K562 (cell line): ENCODE measurements around the gene MCAM. TPM values are rescaled to one million over a fixed set of nuclear protein-coding genes. Genes with fewer than 3 reads are reported as not detected.
A peak's percentile ranks its signal among the peaks of the same experiment; 100 is the strongest.

Experiments
- BMI1 ChIP-seq: fragments of 150-350 bp; IDR thresholded peaks from 2 replicates; pipeline ENCODE4 v1.6.1; 2014; ENCODE audit warnings: low read length
- KAT7 ChIP-seq: sonication (generic); formaldehyde crosslinking; IDR thresholded peaks from 2 replicates; pipeline ENCODE4 v1.8.0; 2022; ENCODE audit warnings: missing genetic modification reagents, mild to moderate bottlenecking, borderline replicate concordance
- KDM5B ChIP-seq: fragments of 200-600 bp; sonication (generic); IDR thresholded peaks from 2 replicates; pipeline ENCODE4 v1.6.1; 2012; ENCODE audit warnings: low read depth, mild to moderate bottlenecking, moderate library complexity, low read length, control low read depth, inconsistent platforms; ENCODE audit not compliant: insufficient replicate concordance
- NONO ChIP-seq, 2 experiments: fragments of 200-400 bp in 1 of 2; fragments of 450-650 bp in 1 of 2; formaldehyde crosslinking in 1 of 2; IDR thresholded peaks; 2 replicates each; pipeline ENCODE4 v1.6.1; 2017; ENCODE audit warnings: low read depth in 2 of 2, mild to moderate bottlenecking in 2 of 2, moderate library complexity in 2 of 2, low read length in 1 of 2
- POLR2G ChIP-seq: fragments of 200-400 bp; formaldehyde crosslinking; IDR thresholded peaks from 2 replicates; pipeline ENCODE4 v1.6.1; 2017; ENCODE audit warnings: low read depth, mild to moderate bottlenecking, antibody characterized with exemption, low read length, moderate library complexity
- SIN3A ChIP-seq, 2 experiments: fragments of 150-350 bp in 1 of 2; IDR thresholded peaks; 2 replicates each; pipeline ENCODE4 v1.6.1; 2011 to 2016; ENCODE audit warnings: borderline replicate concordance in 2 of 2, low read depth in 2 of 2, low read length in 2 of 2, mild to moderate bottlenecking in 2 of 2, moderate library complexity in 2 of 2; ENCODE audit not compliant: control insufficient read depth in 1 of 2
- SUPT5H ChIP-seq: fragments of 450-650 bp; IDR thresholded peaks from 2 replicates; pipeline ENCODE4 v1.6.1; 2016
- ZNF444 ChIP-seq: fragments of 250-450 bp; sonication (Bioruptor Pico); IDR thresholded peaks from 2 replicates; pipeline ENCODE4 v1.4.0; 2020; ENCODE audit warnings: mild to moderate bottlenecking, moderate library complexity
- polyA plus RNA-seq, 8 experiments: library from polyadenylated mRNA; depleted of rRNA in 4 of 8; stranded (reverse) in 5 of 8; unstranded in 3 of 8; fragments of >200 nt; fragmentation: Nextera tagmentation in 2 of 8; fragmentation: Illumina TruSeq in 1 of 8; extraction: Ambion mirVana in 2 of 8; extraction: Trizol in 1 of 8; gene quantifications; 2 replicates each; pipeline versions ENCODE4 v1.2.1 to v1.2.3, GENCODE V29; 2011 to 2014; ENCODE audit warnings: inconsistent platforms in 1 of 8, missing spikeins in 1 of 8
- total RNA-seq, 7 experiments: library from RNA; depleted of rRNA in 6 of 7; stranded (reverse); fragments of >200 nt in 6 of 7; fragmentation: Illumina TruSeq in 2 of 7; extraction: Trizol in 2 of 7; gene quantifications; 2 replicates each; pipeline versions ENCODE4 v1.2.1 to v1.2.3, GENCODE V29; 2011 to 2021; ENCODE audit warnings: low replicate concordance in 1 of 7
- TF ChIP-seq, protein P1 (sequence below): sonication (generic); formaldehyde crosslinking; IDR thresholded peaks from 2 replicates; pipeline ENCODE4 v1.9.0; 2022; ENCODE audit warnings: mild to moderate bottlenecking, missing genetic modification reagents

Gene MCAM
- total and polyA plus RNA-seq, 9 of the 15 experiments (the other 6 are each of a cell fraction or from before 2014, with no cell fraction given): 14.7 to 118 (median 53.6) TPM

DNA sequence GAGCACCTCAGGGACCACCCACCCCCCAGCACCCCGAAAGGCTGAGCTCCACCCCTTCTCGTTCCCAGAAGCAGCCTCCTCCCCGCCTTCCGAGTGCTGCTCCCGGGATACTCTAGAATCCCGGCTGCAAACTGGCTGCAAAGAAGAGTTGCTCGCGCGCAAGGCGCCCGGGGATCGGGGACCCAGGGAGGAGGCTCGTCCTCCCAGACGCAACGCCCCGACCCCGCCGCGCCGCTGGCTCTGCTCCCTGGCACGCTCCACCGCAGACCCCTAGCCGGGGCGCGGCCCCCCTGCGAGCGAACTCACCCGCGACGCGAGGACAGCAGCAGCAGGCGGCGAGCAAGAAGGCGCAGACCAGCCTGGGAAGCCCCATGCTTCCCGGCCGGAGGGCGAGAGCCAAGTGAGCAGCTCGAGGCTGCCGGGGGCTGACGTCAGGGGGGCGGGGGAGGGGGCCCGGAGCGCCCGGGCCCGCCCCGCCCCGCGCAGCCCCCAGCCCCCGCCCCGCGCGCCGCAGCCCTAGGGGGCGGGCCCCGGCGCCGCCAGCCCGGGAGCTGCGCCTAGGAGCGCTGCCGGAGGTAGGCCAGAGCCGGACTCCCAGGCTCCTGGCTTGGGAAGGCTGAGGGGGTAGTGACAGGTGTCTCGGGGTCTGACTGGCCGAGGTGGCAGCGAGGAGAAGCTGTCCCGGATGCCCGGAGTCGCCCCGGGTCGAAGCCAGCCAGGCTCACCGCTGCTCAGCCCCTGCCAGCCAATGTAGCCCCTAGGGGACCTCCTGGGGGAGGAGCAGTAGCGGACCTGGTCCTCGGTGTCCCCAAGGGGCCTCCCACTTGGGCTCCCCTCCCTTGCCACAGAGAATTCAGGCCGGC, at the start of gene MCAM (continued):
- TF ChIP-seq SIN3A (IDR thresholded peaks at IDR 0.05; ENCODE audit: borderline replicate concordance in 2 of 2, control insufficient read depth in 1 of 2, low read depth in 2 of 2, low read length in 2 of 2) (peak in 1 of 2 experiments; percentile 8; a peak in 1 of 4 replicates), KDM5B (peak; percentile 83), SUPT5H (peak; percentile 77), NONO (IDR thresholded peaks at IDR 0.05; ENCODE audit: low read depth in 2 of 2, low read length in 1 of 2) (peak; percentile 50 to 67; a peak in 3 of 4 replicates), POLR2G (peak; percentile 92), ZNF444 (CRISPR knock-in tag) (peak; percentile 54; the same call in 1 of the 2 replicates), KAT7 (0 out of 2 replicates have a peak, but pooled peaks have one; percentile 3), BMI1 (no peak)
- TF ChIP-seq, protein P1, sequence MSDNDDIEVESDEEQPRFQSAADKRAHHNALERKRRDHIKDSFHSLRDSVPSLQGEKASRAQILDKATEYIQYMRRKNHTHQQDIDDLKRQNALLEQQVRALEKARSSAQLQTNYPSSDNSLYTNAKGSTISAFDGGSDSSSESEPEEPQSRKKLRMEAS (CRISPR knock-in tag): peak; percentile 31; the same call in 1 of the 2 replicates
